RWPE2 (cell line): ENCODE results near the gene OR13J1.
"Not testable (repeated sequence)": the region's sequence is repeated elsewhere in the genome, so short reads cannot be mapped to it uniquely, and the experiment has no call there.

Source experiments
- ATAC-seq: fragments of 200-7000 bp; cut with Tn5 transposase; 3 replicates; pipeline ENCODE4 v1.9.1; 2021; ENCODE audit warnings: low read depth
- DNase-seq: peaks from one replicate; pipeline ENCODE4 v3.0.0-alpha.2; 2020; ENCODE audit warnings: low spot score
- H3K27ac ChIP-seq: fragments of 450-650 bp; 2 replicates; pipeline ENCODE4 v1.5.1; 2017; ENCODE audit warnings: mild to moderate bottlenecking; ENCODE audit not compliant: poor library complexity, severe bottlenecking
- H3K27me3 ChIP-seq: fragments of 250-450 bp; sonication (Bioruptor Pico); 2 replicates; pipeline ENCODE4 v1.5.1; 2021; ENCODE audit warnings: mild to moderate bottlenecking, moderate library complexity; ENCODE audit not compliant: insufficient read depth, poor library complexity, severe bottlenecking
- H3K36me3 ChIP-seq: fragments of 250-450 bp; sonication (Bioruptor Pico); 2 replicates; pipeline ENCODE4 v1.5.1; 2020; ENCODE audit warnings: low read depth, mild to moderate bottlenecking, moderate library complexity
- H3K4me1 ChIP-seq: fragments of 250-450 bp; sonication (Bioruptor Pico); 2 replicates; pipeline ENCODE4 v1.5.1; 2021; ENCODE audit warnings: mild to moderate bottlenecking, moderate library complexity; ENCODE audit not compliant: insufficient read depth, poor library complexity, severe bottlenecking
- H3K4me3 ChIP-seq: fragments of 250-450 bp; sonication (Bioruptor Pico); 2 replicates; pipeline ENCODE4 v1.5.1; 2021; ENCODE audit warnings: mild to moderate bottlenecking, moderate library complexity; ENCODE audit not compliant: severe bottlenecking
- H3K9me3 ChIP-seq: fragments of 250-450 bp; sonication (Bioruptor Pico); 2 replicates; pipeline ENCODE4 v1.5.1; 2021; ENCODE audit warnings: mild to moderate bottlenecking, moderate library complexity; ENCODE audit not compliant: severe bottlenecking
- CTCF ChIP-seq: fragments of 450-650 bp; IDR thresholded peaks from one replicate; pipeline ENCODE4 v1.5.1; 2017; ENCODE audit warnings: mild to moderate bottlenecking, moderate library complexity; ENCODE audit not compliant: poor library complexity, severe bottlenecking

OR13J1 gene

GRCh38 chr9:35896570-35896969 is 26.4 kb upstream of the OR13J1 start:
- Histone ChIP-seq H3K4me1 (no peaks in the 10 kb centered on the region), H3K27me3 (no peaks in the 10 kb centered on the region), H3K27ac (no peak overlapping the region), H3K4me3 (no peak overlapping the region), H3K9me3 (no peaks in the 10 kb centered on the region), H3K36me3 (no peaks in the 10 kb centered on the region)
- TF ChIP-seq CTCF = no peak
- ATAC-seq (no peak), DNase-seq (no peak)

GRCh38 chr9:35892051-35892450 is 21.9 kb upstream of the OR13J1 start:
- TF ChIP-seq CTCF = no peak
- Histone ChIP-seq H3K9me3 (no peaks in the 10 kb centered on the region), H3K36me3 (no peaks in the 10 kb centered on the region), H3K4me1 (no peaks in the 10 kb centered on the region), H3K27me3 (no peaks in the 10 kb centered on the region), H3K4me3 (no peak overlapping the region), H3K27ac (no peak overlapping the region)
- no peak for DNase-seq
- no peak for ATAC-seq

- DNase-seq (no peak), ATAC-seq (no peak)
- H3K4me3 ChIP-seq = no peak overlapping the region
- TF ChIP-seq CTCF = no peak
- H3K27me3 ChIP-seq = no peaks in the 10 kb centered on the region
- no peaks in the 10 kb centered on the region for H3K4me1 ChIP-seq
- H3K27ac ChIP-seq = no peak overlapping the region
- no peaks in the 10 kb centered on the region for H3K36me3 ChIP-seq
- H3K9me3 ChIP-seq = no peaks in the 10 kb centered on the region
Observed at GRCh38 chr9:35891646-35892045, 21.4 kb upstream of the OR13J1 start.

GRCh38 chr9:35884908-35885307 is 14.7 kb upstream of the OR13J1 start:
- not testable (repeated sequence) for ATAC-seq, H3K9me3 ChIP-seq, H3K4me1 ChIP-seq, H3K27ac ChIP-seq, H3K27me3 ChIP-seq, H3K36me3 ChIP-seq, DNase-seq, H3K4me3 ChIP-seq

GRCh38 chr9:35882996-35883395 is 12.8 kb upstream of the OR13J1 start:
- no peak for TF ChIP-seq CTCF
- Histone ChIP-seq H3K27ac (no peak overlapping the region), H3K9me3 (no peaks in the 10 kb centered on the region), H3K36me3 (no peaks in the 10 kb centered on the region), H3K4me3 (no peak overlapping the region), H3K27me3 (no peaks in the 10 kb centered on the region), H3K4me1 (no peaks in the 10 kb centered on the region)
- no peak for DNase-seq
- ATAC-seq = no peak
